Fibroblast of peridontal ligament (primary cell): Measurements from ENCODE around the gene PARP1.
"Not testable (repeated sequence)": the region's sequence is repeated elsewhere in the genome, so short reads cannot be mapped to it uniquely, and the experiment has no call there.

Experiments used
- DNase-seq: peaks from one replicate; pipeline ENCODE4 v3.0.0-alpha.2; 2010; ENCODE audit errors: extremely low read depth

Gene PARP1

GRCh38 chr1:226428791-226429461 is 21.0 kb upstream of the PARP1 start:
- DNase-seq: no peak

GRCh38 chr1:226428348-226428747 is 20.5 kb upstream of the PARP1 start:
- DNase-seq: no peak

- no peak for DNase-seq
These were observed 19.2 kb upstream of the PARP1 start for GRCh38 chr1:226427131-226427530.

- not testable (repeated sequence) for DNase-seq
These were observed 18.5 kb upstream of the PARP1 start for GRCh38 chr1:226426395-226426794.

- DNase-seq: no peak
These were observed 17.6 kb upstream of the PARP1 start for GRCh38 chr1:226425431-226426031.

- DNase-seq: no peak
These were observed 17.1 kb upstream of the PARP1 start for GRCh38 chr1:226425004-226425378.

GRCh38 chr1:226424221-226425003 is 16.5 kb upstream of the PARP1 start:
- peak; percentile 29 for DNase-seq

- DNase-seq: no peak
These were observed 14.6 kb upstream of the PARP1 start for GRCh38 chr1:226422478-226422877.

GRCh38 chr1:226420897-226421296 is 13.0 kb upstream of the PARP1 start:
- DNase-seq: no peak

- no peak for DNase-seq
These were observed 12.4 kb upstream of the PARP1 start for GRCh38 chr1:226420328-226420727.

- DNase-seq: peak; percentile 33
These were observed 11.6 kb upstream of the PARP1 start for GRCh38 chr1:226419284-226420029.

GRCh38 chr1:226417830-226418546 is 10.1 kb upstream of the PARP1 start:
- no peak for DNase-seq

GRCh38 chr1:226417350-226417749 is 9.5 kb upstream of the PARP1 start:
- no peak for DNase-seq

- DNase-seq: no peak
These were observed 6.3 kb upstream of the PARP1 start for GRCh38 chr1:226414098-226414698.

- peak; percentile 3 for DNase-seq
These were observed 3.7 kb upstream of the PARP1 start for GRCh38 chr1:226411619-226412018.

- DNase-seq: no peak
These were observed 3.1 kb upstream of the PARP1 start for GRCh38 chr1:226410958-226411357.

GRCh38 chr1:226409392-226409791 is 1.5 kb upstream of the PARP1 start:
- DNase-seq: no peak

- DNase-seq: no peak
These were observed 642 bp upstream of the PARP1 start for GRCh38 chr1:226408285-226409184.

- DNase-seq: no peak
These were observed 745 bp downstream of the PARP1 start for GRCh38 chr1:226407199-226407496.

GRCh38 chr1:226406401-226406881 is 1.5 kb downstream of the PARP1 start:
- peak; percentile 11 for DNase-seq
